ENCODE results near the gene LRRC4C.

GRCh38 chr11:40998920-40999319 lies 460.5 kb downstream of the LRRC4C start:
- no peak for TF ChIP-seq CTCF (IDR thresholded peaks at IDR 0.05)
- TF ChIP-seq ZFX (IDR thresholded peaks at IDR 0.05; ENCODE audit: borderline replicate concordance), result no peak

Measured in 22Rv1 (cell line).